ENCODE results near the gene TSPAN4. TPM values are rescaled to one million over a fixed set of nuclear protein-coding genes. Genes with fewer than 3 reads are reported as not detected.
A peak's percentile ranks its signal among the peaks of the same experiment; 100 is the strongest.

The TSPAN4 gene
- total and polyA plus RNA-seq, 2 of the 13 experiments (the other 11 are each of a cell fraction or from before 2014, with no cell fraction given) = 31.7 to 68.3 TPM

DNA sequence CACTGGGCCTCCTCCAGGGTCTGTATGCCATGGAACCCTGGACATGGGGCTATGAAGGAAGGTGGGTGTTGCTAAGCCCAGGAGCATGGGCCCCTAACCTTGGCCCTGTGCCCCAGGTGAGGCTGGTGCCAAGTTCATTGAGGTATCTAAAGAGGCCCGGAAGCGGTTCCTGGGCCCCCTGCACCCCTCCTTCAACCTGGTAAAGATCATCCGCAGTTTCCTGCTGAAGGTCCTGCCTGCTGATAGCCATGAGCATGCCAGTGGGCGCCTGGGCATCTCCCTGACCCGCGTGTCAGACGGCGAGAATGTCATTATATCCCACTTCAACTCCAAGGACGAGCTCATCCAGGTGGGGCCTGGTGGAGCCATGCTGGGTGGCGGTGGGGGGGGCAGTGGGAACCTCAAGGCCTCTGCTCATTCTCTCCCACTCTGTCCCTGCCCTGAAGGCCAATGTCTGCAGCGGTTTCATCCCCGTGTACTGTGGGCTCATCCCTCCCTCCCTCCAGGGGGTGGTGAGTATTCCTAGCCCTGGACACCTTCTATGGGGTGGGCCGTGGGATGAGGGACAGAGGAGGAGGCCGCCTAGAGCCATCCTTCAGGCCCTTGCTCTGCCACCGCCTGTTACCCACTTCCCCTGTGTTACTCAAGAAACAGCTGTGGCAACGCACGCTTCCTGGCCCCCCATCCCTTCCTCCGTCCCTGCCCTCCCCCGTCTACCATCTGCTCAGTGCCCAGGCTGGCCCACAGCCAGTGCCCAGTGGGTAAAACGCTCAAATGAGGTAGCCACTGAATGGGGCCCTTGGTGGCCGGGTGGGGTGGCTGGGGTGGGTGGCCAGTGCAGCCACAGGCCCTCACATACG, 20.9 kb upstream of the TSPAN4 start (continued):
- TF ChIP-seq ZNF687 (CRISPR knock-in tag; IDR thresholded peaks at IDR 0.05) (0 out of 2 replicates have a peak, but pooled peaks have one; percentile 2), FOXC1 (CRISPR knock-in tag; IDR thresholded peaks at IDR 0.05; ENCODE audit: borderline replicate concordance) (0 out of 2 replicates have a peak, but pooled peaks have one; percentile 18), ARHGAP35 (CRISPR knock-in tag; IDR thresholded peaks at IDR 0.05; ENCODE audit: borderline replicate concordance) (no peak), ZNF598 (CRISPR knock-in tag; IDR thresholded peaks at IDR 0.05; ENCODE audit: borderline replicate concordance) (no peak), KDM3A (CRISPR knock-in tag; IDR thresholded peaks at IDR 0.05; ENCODE audit: low read depth) (no peak), RBFOX2 (IDR thresholded peaks at IDR 0.05; ENCODE audit: low read depth, low read length) (peak; percentile 36; the same call in 1 of the 2 replicates)
